ENCODE measurements around the gene CPA4.

The CPA4 gene

DNA sequence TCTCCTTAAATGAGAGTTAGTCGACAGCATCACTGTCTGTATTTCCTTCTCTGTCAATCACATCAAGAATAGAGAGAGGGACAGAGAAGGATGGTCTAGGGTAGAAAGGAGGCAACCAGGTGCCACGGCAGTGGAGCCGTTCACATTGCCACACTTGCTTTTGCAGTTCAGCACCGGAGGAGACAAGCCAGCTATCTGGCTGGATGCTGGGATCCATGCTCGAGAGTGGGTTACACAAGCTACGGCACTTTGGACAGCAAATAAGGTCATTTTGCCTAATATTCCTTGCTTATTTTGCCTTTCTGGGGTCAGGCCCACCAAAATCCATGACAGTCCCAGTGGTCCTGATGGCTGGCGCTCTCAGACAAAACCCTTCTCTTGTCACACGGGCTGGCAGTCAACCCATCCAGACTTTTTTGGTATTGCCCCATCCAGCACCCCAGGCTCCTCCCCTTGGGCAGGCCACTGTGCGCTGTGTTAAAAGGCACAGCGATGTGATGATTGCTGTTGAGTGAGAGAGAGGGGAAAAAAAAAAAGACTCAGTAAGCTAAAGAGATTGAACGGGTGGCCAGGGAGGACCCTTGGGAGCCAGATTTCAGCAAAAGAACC, 17.9 kb upstream of the CPA4 start:
- Histone ChIP-seq H3K9ac (ENCODE audit: low read depth in 1 of 2, low read length in 2 of 2) (no peak overlapping the region), H3K36me3 (ENCODE audit: control insufficient read depth in 1 of 2, insufficient read depth in 2 of 2, low read length in 2 of 2) (no peaks in the 10 kb centered on the region), H3K27me3 (ENCODE audit: control insufficient read depth in 1 of 2, insufficient read depth in 2 of 2, low read length in 2 of 2) (no peaks in the 10 kb centered on the region), H3K27ac (ENCODE audit: low read depth, low read length) (no peak overlapping the region), H3K4me1 (ENCODE audit: control insufficient read depth in 1 of 2, insufficient read depth in 2 of 2, low read length in 2 of 2) (no peaks in the 10 kb centered on the region), H3K9me3 (ENCODE audit: control insufficient read depth in 1 of 2, low read length in 2 of 2) (no peaks in the 10 kb centered on the region), H3K4me3 (ENCODE audit: low read depth in 1 of 2, low read length in 2 of 2) (no peak overlapping the region)

- H3K36me3 ChIP-seq (ENCODE audit: control insufficient read depth in 1 of 2, insufficient read depth in 2 of 2, low read length in 2 of 2), result no peaks in the 10 kb centered on the region
- no peak overlapping the region for H3K9ac ChIP-seq (ENCODE audit: low read depth in 1 of 2, low read length in 2 of 2)
- H3K27ac ChIP-seq (ENCODE audit: low read depth, low read length), result no peak overlapping the region
- no peaks in the 10 kb centered on the region for H3K4me1 ChIP-seq (ENCODE audit: control insufficient read depth in 1 of 2, insufficient read depth in 2 of 2, low read length in 2 of 2)
- H3K9me3 ChIP-seq (ENCODE audit: control insufficient read depth in 1 of 2, low read length in 2 of 2), result no peaks in the 10 kb centered on the region
- no peak overlapping the region for H3K4me3 ChIP-seq (ENCODE audit: low read depth in 1 of 2, low read length in 2 of 2)
- no peaks in the 10 kb centered on the region for H3K27me3 ChIP-seq (ENCODE audit: control insufficient read depth in 1 of 2, insufficient read depth in 2 of 2, low read length in 2 of 2)
These were observed 17.1 kb upstream of the CPA4 start for GRCh38 chr7:130275826-130276297.

- no peaks in the 10 kb centered on the region for H3K36me3 ChIP-seq (ENCODE audit: control insufficient read depth in 1 of 2, insufficient read depth in 2 of 2, low read length in 2 of 2)
- no peak overlapping the region for H3K4me3 ChIP-seq (ENCODE audit: low read depth in 1 of 2, low read length in 2 of 2)
- H3K27me3 ChIP-seq (ENCODE audit: control insufficient read depth in 1 of 2, insufficient read depth in 2 of 2, low read length in 2 of 2), result no peaks in the 10 kb centered on the region
- H3K27ac ChIP-seq (ENCODE audit: low read depth, low read length), result no peak overlapping the region
- H3K4me1 ChIP-seq (ENCODE audit: control insufficient read depth in 1 of 2, insufficient read depth in 2 of 2, low read length in 2 of 2), result no peaks in the 10 kb centered on the region
- H3K9me3 ChIP-seq (ENCODE audit: control insufficient read depth in 1 of 2, low read length in 2 of 2), result no peaks in the 10 kb centered on the region
- H3K9ac ChIP-seq (ENCODE audit: low read depth in 1 of 2, low read length in 2 of 2), result no peak overlapping the region
These were observed 15.9 kb upstream of the CPA4 start for GRCh38 chr7:130276796-130277762.

- Histone ChIP-seq H3K27ac (ENCODE audit: low read depth, low read length) (no peak overlapping the region), H3K27me3 (ENCODE audit: control insufficient read depth in 1 of 2, insufficient read depth in 2 of 2, low read length in 2 of 2) (no peaks in the 10 kb centered on the region), H3K4me3 (ENCODE audit: low read depth in 1 of 2, low read length in 2 of 2) (no peak overlapping the region), H3K36me3 (ENCODE audit: control insufficient read depth in 1 of 2, insufficient read depth in 2 of 2, low read length in 2 of 2) (no peaks in the 10 kb centered on the region), H3K4me1 (ENCODE audit: control insufficient read depth in 1 of 2, insufficient read depth in 2 of 2, low read length in 2 of 2) (no peaks in the 10 kb centered on the region), H3K9ac (ENCODE audit: low read depth in 1 of 2, low read length in 2 of 2) (no peak overlapping the region), H3K9me3 (ENCODE audit: control insufficient read depth in 1 of 2, low read length in 2 of 2) (no peaks in the 10 kb centered on the region)
These were observed 15.0 kb upstream of the CPA4 start for GRCh38 chr7:130277763-130278643.

GRCh38 chr7:130278860-130279259, 14.1 kb upstream of the CPA4 start:
- H3K27ac ChIP-seq (ENCODE audit: low read depth, low read length), result no peak overlapping the region
- H3K27me3 ChIP-seq (ENCODE audit: control insufficient read depth in 1 of 2, insufficient read depth in 2 of 2, low read length in 2 of 2), result no peaks in the 10 kb centered on the region
- no peaks in the 10 kb centered on the region for H3K36me3 ChIP-seq (ENCODE audit: control insufficient read depth in 1 of 2, insufficient read depth in 2 of 2, low read length in 2 of 2)
- no peak overlapping the region for H3K9ac ChIP-seq (ENCODE audit: low read depth in 1 of 2, low read length in 2 of 2)
- H3K4me1 ChIP-seq (ENCODE audit: control insufficient read depth in 1 of 2, insufficient read depth in 2 of 2, low read length in 2 of 2), result no peaks in the 10 kb centered on the region
- H3K4me3 ChIP-seq (ENCODE audit: low read depth in 1 of 2, low read length in 2 of 2), result no peak overlapping the region
- H3K9me3 ChIP-seq (ENCODE audit: control insufficient read depth in 1 of 2, low read length in 2 of 2), result no peaks in the 10 kb centered on the region

GRCh38 chr7:130279286-130279685, 13.7 kb upstream of the CPA4 start:
- no peak overlapping the region for H3K9ac ChIP-seq (ENCODE audit: low read depth in 1 of 2, low read length in 2 of 2)
- no peaks in the 10 kb centered on the region for H3K9me3 ChIP-seq (ENCODE audit: control insufficient read depth in 1 of 2, low read length in 2 of 2)
- no peak overlapping the region for H3K27ac ChIP-seq (ENCODE audit: low read depth, low read length)
- no peak overlapping the region for H3K4me3 ChIP-seq (ENCODE audit: low read depth in 1 of 2, low read length in 2 of 2)
- H3K4me1 ChIP-seq (ENCODE audit: control insufficient read depth in 1 of 2, insufficient read depth in 2 of 2, low read length in 2 of 2), result no peaks in the 10 kb centered on the region
- no peaks in the 10 kb centered on the region for H3K27me3 ChIP-seq (ENCODE audit: control insufficient read depth in 1 of 2, insufficient read depth in 2 of 2, low read length in 2 of 2)
- no peaks in the 10 kb centered on the region for H3K36me3 ChIP-seq (ENCODE audit: control insufficient read depth in 1 of 2, insufficient read depth in 2 of 2, low read length in 2 of 2)

DNA sequence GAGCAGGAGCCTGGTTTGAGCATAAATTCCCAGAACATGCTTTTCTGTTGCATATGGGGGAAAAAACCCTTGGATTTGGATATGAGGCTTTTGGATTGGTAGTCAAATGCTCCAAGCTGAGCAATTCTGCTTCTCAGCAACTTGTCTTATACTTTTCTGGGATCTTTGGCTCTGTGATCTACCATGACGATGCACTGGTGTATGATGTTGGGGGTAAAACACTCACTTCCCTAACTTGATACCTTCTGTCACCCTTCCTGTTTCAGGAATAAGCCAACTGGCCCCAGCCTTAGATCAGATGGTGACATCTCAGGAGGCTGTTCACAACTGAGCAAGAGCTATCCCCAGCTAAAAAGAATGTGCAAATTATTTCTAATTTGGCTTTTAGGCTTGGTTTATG, 13.1 kb upstream of the CPA4 start:
- Histone ChIP-seq H3K9ac (ENCODE audit: low read depth in 1 of 2, low read length in 2 of 2) (no peak overlapping the region), H3K27me3 (ENCODE audit: control insufficient read depth in 1 of 2, insufficient read depth in 2 of 2, low read length in 2 of 2) (no peaks in the 10 kb centered on the region), H3K9me3 (ENCODE audit: control insufficient read depth in 1 of 2, low read length in 2 of 2) (no peaks in the 10 kb centered on the region), H3K27ac (ENCODE audit: low read depth, low read length) (no peak overlapping the region), H3K4me1 (ENCODE audit: control insufficient read depth in 1 of 2, insufficient read depth in 2 of 2, low read length in 2 of 2) (no peaks in the 10 kb centered on the region), H3K4me3 (ENCODE audit: low read depth in 1 of 2, low read length in 2 of 2) (no peak overlapping the region), H3K36me3 (ENCODE audit: control insufficient read depth in 1 of 2, insufficient read depth in 2 of 2, low read length in 2 of 2) (no peaks in the 10 kb centered on the region)

DNA sequence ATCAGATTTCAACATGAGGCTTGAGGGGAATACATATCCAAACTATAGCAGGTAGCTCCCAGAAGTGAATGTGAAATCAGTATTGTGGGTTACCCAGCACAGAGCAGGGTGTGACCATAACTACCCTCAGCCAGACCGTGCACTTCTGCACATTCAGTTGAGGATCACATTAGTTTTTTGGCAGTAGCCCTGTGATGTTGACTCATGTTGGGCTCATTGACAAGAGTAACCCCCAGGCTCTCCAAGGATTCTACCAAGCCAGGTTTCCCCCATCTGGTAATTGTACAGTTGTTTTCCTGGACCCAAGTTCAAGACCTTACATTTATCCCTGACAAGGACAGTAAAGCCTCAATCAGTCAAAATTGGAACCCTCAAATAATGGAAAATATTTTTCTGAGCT, 11.7 kb upstream of the CPA4 start:
- Histone ChIP-seq H3K4me3 (ENCODE audit: low read depth in 1 of 2, low read length in 2 of 2) (no peak overlapping the region), H3K27ac (ENCODE audit: low read depth, low read length) (no peak overlapping the region), H3K36me3 (ENCODE audit: control insufficient read depth in 1 of 2, insufficient read depth in 2 of 2, low read length in 2 of 2) (no peaks in the 10 kb centered on the region), H3K9me3 (ENCODE audit: control insufficient read depth in 1 of 2, low read length in 2 of 2) (no peaks in the 10 kb centered on the region), H3K4me1 (ENCODE audit: control insufficient read depth in 1 of 2, insufficient read depth in 2 of 2, low read length in 2 of 2) (no peaks in the 10 kb centered on the region), H3K9ac (ENCODE audit: low read depth in 1 of 2, low read length in 2 of 2) (no peak overlapping the region), H3K27me3 (ENCODE audit: control insufficient read depth in 1 of 2, insufficient read depth in 2 of 2, low read length in 2 of 2) (no peaks in the 10 kb centered on the region)

GRCh38 chr7:130286881-130287280, 6.1 kb upstream of the CPA4 start:
- Histone ChIP-seq H3K9ac (ENCODE audit: low read depth in 1 of 2, low read length in 2 of 2) (no peak overlapping the region), H3K27me3 (ENCODE audit: control insufficient read depth in 1 of 2, insufficient read depth in 2 of 2, low read length in 2 of 2) (no peaks in the 10 kb centered on the region), H3K27ac (ENCODE audit: low read depth, low read length) (no peak overlapping the region), H3K36me3 (ENCODE audit: control insufficient read depth in 1 of 2, insufficient read depth in 2 of 2, low read length in 2 of 2) (no peaks in the 10 kb centered on the region), H3K4me1 (ENCODE audit: control insufficient read depth in 1 of 2, insufficient read depth in 2 of 2, low read length in 2 of 2) (no peaks in the 10 kb centered on the region), H3K9me3 (ENCODE audit: control insufficient read depth in 1 of 2, low read length in 2 of 2) (no peaks in the 10 kb centered on the region), H3K4me3 (ENCODE audit: low read depth in 1 of 2, low read length in 2 of 2) (no peak overlapping the region)

- no peak overlapping the region for H3K4me3 ChIP-seq (ENCODE audit: low read depth in 1 of 2, low read length in 2 of 2)
- no peaks in the 10 kb centered on the region for H3K4me1 ChIP-seq (ENCODE audit: control insufficient read depth in 1 of 2, insufficient read depth in 2 of 2, low read length in 2 of 2)
- H3K9me3 ChIP-seq (ENCODE audit: control insufficient read depth in 1 of 2, low read length in 2 of 2), result no peaks in the 10 kb centered on the region
- H3K27ac ChIP-seq (ENCODE audit: low read depth, low read length), result no peak overlapping the region
- H3K36me3 ChIP-seq (ENCODE audit: control insufficient read depth in 1 of 2, insufficient read depth in 2 of 2, low read length in 2 of 2), result no peaks in the 10 kb centered on the region
- H3K27me3 ChIP-seq (ENCODE audit: control insufficient read depth in 1 of 2, insufficient read depth in 2 of 2, low read length in 2 of 2), result no peaks in the 10 kb centered on the region
- H3K9ac ChIP-seq (ENCODE audit: low read depth in 1 of 2, low read length in 2 of 2), result no peak overlapping the region
These were observed 4.8 kb upstream of the CPA4 start for GRCh38 chr7:130288168-130288567.

Data from duodenal mucosa (tissue), 2 donors.